NCI-H748 treated with DMSO at 0.1 percent for 48 hours (cell line): Measurements from ENCODE around the gene FZD2.
"Not testable (repeated sequence)": the region's sequence is repeated elsewhere in the genome, so short reads cannot be mapped to it uniquely, and the experiment has no call there.

Source experiments
- DNase-seq: peaks from one replicate; lab custom pipeline; 2025; lab: John Stamatoyannopoulos, UW

Gene FZD2

DNA sequence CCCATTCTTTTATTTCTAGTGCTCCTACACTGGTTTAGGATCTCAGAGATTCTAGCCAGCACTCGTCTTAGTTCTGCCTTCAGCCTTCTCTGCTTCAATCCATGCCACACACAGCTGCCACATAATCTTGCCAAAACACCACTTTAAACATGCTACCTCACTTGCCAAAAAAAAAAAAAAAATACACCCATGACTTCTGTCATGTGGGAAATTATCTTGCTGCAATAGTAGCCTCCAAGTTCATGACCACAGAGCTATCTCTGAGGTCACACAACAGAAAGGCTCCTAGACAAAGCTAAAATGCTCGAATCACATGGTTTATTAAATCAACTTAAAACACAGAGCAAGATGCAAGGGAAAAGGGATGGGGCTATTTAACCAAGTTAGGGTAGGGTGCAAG is 18.1 kb downstream of the FZD2 start:
- no peak for DNase-seq

GRCh38 chr17:44578947-44579346 is 21.7 kb downstream of the FZD2 start:
- DNase-seq = no peak

- DNase-seq = no peak
These were observed 24.6 kb downstream of the FZD2 start for GRCh38 chr17:44581868-44582267.

DNA sequence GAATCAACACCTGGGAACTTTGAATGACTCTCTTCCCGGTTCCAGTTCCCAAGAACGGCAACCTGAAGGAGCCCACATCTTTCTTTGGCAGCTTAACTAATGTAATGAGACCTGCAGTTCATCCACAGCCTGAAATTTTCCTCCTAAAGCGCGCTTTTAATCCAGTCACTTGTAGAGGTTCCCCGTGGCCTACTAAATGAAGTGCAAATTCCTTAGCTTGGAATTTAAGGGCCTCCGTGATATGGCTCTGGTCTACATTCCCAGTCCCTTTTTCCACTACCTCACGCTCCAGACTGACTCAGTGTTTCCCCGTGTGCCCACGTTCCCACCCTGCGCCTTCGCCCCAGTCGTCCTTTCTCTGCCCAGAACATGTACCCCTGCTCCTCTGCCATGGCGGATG is 27.2 kb downstream of the FZD2 start:
- DNase-seq = no peak

DNA sequence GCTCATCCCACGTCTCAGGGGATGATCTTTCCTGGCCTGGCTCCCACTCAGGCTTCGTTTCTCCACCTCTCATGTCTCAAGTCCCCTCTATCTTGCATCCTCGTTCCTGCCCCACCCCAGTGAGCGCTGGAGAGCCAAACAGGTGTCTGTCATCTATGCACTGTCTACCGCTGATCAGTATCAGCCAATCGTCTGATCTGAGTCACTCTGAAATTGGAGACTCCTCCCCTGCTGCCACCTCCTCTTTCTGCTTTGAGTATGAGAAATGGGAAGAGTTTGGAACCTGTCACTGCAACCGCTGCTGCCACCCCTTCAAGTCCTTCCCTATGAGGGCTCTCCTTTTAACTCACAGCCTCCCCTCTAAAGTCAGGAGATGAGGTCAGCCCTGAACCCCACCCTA is 28.0 kb downstream of the FZD2 start:
- DNase-seq = no peak

- no peak for DNase-seq
These were observed 30.1 kb downstream of the FZD2 start for GRCh38 chr17:44587339-44587738.

DNA sequence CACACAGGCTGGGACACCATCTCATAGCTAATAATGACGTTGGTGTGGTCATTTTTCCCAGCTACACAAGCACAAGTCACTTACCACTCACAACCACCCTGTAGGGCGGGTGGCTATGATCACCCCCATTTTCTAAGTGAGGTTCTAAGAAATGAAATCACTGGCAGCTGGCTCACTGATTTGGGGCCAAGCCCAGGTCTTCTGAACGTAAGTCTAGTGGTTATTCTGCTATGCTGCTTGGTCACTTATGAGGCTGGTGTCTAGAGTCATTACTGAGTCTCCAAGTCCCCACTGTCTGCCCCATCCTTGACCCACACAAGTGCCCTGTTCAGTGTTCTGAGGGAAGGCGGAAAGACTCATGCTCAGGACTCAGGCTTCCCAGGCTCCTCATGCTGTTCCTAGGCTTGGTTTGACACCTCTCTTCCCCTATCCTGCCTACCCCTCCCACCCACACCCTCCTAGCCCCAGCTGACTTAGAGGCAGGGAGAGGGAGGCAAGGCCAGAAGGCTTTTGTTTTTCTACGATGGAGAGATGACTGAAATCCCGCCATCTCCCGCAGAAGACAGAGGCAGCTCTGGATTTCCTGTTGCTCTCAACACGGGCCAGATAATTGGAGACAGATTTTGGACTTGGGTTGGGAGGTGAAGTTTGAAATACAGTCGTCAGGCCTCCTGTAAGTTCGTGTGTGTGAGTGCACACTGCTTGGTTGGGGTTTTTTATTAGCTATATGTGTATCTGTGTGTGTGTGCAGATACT is 32.2 kb downstream of the FZD2 start:
- no peak for DNase-seq

DNA sequence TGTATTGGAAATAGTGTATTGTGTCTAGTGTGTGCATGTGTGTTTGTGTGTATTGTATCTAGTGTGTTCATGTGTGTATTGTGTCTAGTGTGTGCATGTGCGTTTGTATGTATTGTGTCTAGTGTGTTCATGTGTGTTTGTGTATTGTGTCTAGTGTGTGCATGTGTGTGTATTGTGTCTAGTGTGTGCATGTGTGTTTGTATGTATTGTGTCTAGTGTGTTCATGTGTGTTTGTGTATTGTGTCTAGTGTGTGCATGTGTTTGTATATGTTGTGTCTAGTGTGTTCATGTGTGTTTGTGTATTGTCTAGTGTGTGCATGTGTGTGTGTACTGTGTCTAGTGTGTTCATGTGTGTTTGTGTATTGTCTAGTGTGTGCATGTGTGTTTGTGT is 32.8 kb downstream of the FZD2 start:
- not testable (repeated sequence) for DNase-seq

- DNase-seq = not testable (repeated sequence)
These were observed 33.5 kb downstream of the FZD2 start for GRCh38 chr17:44590762-44591161.

GRCh38 chr17:44591206-44591605 is 33.9 kb downstream of the FZD2 start:
- DNase-seq = no peak

- DNase-seq = no peak
These were observed 35.9 kb downstream of the FZD2 start for GRCh38 chr17:44593156-44593555.

GRCh38 chr17:44595216-44595775 is 38.0 kb downstream of the FZD2 start:
- DNase-seq = no peak

DNA sequence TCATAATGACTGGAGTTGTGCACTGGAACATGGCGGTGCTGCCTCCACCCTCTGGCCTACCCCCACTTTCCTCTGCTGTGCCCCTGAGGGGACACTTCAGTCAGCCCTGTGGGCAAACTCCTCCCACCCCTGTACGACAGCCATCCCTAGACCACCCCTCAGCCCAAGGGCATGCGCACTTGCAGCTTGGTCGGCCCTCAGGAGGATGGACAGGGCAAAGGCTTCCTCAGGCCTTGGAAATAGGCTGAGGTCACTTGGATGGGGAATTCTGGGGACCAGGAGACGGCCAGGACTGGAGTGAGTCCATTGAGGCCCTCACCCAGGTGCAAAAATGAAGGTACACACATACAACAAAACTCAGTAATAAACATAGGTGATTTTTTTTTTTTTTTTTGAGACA is 41.0 kb downstream of the FZD2 start:
- no peak for DNase-seq

DNA sequence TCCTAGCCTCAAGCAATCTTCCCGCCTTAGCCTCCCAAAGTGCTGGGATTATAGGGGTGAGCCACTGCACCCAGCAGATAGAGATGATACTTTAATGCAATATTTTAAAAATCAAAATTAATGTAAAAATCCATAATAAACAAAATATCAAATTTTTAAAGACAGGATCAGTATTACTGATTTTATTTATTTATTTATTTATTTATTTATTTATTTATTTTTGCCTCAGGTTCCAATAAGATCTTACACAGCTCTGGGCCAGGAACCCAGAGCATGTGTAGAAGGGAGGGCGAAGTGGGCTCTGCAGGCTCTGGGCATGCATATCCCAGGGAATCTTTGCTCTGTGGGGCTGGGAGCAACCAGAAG is 41.6 kb downstream of the FZD2 start:
- no peak for DNase-seq

GRCh38 chr17:44599298-44600175 is 42.3 kb downstream of the FZD2 start:
- DNase-seq = no peak

DNA sequence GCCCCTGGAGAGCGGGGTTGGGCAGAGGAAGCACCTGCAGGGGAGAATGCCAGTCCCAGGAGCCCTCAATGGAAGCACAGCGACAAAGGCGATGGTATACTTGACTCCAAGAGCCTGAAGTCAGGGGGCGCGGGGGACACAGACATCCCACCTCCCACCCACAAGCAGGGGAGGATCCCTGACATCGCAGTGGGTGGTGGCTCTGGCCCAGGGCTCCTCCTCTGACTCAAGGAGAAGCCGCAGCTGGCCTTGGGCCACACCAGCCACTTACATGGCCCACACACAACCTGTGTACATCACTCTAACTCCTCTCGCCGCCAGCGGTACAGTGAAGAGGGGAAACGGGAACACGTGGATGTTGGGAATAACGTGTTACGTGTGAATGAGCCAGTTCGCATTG is 44.3 kb downstream of the FZD2 start:
- no peak for DNase-seq

DNA sequence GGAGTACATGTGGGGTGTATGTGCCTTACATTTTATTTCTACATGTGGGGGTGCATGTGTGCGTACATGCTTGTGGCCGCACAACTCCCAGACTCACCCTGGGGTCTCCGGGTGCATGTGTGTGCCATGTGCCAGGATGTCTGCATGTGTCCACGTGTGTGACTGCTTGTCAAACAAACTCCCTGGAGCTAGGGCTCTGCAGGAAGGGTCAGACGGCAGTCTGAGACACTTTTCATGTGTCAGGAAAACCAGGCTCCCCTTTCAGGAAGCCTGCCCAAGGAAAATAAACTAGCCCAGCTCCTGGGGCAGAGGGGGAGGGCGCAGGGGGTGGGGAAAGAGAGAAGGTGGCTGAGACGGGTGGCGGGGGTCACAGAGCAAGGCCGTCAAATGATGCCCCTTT is 44.7 kb downstream of the FZD2 start:
- no peak for DNase-seq

DNA sequence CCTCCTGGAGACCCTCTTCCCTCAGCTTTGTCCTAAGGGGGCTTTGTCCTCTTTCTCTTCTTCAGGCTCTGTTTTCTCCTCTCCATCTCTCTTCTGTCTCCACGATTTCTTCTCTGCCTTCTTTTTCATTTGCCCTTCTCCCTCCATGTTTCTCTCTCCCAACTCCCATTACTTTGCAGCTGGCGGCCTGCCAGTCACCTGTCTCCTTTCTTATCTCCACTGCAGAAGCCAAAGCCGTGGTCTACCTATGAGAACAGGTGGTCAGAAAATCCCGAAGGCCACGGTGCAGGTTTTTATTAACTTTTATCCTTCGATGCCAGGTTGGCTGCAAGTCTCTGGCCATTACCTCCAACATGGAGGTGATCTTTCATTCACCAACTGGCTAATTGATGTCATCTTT is 45.1 kb downstream of the FZD2 start:
- no peak for DNase-seq

- DNase-seq = no peak
These were observed 45.7 kb downstream of the FZD2 start for GRCh38 chr17:44602970-44603369.

DNA sequence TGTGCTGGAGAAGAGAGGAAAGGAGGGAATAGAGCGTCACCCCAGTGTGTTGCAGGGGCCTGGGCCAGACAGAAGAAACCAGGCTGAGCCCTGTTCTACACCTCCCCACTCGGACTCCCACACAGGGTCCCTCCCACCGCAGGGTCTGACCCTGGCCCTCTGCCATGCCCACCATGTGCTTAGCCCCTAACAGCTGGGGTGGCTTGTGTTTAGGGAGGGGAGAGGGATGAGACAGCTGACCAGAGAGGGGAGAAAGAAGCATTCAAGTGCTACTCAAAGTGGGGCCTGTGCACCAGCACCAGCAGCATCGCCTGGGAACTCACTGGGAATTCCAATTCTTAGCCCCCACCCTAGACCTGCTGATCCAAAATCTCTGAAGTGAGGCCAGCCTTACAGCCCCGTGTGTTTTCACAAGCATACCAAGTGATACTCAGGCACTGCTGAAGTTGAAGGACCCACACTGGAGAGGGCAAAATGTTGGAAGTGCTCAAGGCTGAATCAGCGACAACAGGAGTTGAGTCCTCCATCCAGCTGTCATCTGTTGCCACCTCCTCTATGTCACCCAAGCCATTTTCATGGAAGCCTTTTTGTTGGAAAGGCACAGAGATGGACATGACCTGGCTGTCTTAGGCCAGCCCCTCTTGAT is 47.0 kb downstream of the FZD2 start:
- DNase-seq = no peak

GRCh38 chr17:44604768-44605485 is 47.6 kb downstream of the FZD2 start:
- no peak for DNase-seq

DNA sequence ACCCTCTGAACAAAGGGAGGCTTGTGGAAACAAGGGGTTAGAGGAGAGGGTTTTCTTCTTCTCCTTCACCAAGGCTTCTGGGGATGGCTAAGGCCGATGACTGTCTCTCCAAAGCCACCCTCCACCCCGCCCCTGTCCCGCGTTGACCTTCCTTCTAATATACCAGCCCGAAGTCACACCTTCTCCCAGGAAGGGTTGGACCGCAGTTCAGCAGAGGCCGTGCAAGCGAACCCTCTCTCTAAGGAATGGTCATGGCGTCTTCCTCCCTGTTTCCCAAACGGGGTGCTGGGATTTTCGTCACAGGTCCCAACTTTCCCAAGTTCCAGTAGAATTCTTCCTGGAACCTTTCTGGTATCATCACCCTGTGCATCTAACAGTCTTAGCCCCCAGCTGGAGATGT is 49.4 kb downstream of the FZD2 start:
- DNase-seq = no peak
